Hair follicle dermal papilla cell (primary cell): ENCODE results near the gene DPH6. TPM values are rescaled to one million over a fixed set of nuclear protein-coding genes. Genes with fewer than 3 reads are reported as not detected.

Source experiments
- small RNA-seq: library from RNA; depleted of rRNA; stranded (forward); fragments of <200 nt; gene quantifications from one replicate; pipeline ENCODE3, GENCODE V24; 2012
- total RNA-seq: library from RNA; depleted of rRNA; stranded (reverse); fragments of >200 nt; gene quantifications from 2 replicates; pipeline ENCODE4 v1.2.3, GENCODE V29; 2012

Gene DPH6, protein sequence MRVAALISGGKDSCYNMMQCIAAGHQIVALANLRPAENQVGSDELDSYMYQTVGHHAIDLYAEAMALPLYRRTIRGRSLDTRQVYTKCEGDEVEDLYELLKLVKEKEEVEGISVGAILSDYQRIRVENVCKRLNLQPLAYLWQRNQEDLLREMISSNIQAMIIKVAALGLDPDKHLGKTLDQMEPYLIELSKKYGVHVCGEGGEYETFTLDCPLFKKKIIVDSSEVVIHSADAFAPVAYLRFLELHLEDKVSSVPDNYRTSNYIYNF
- total RNA-seq, result 9.0 and 15.6 TPM in 2 replicates

GRCh38 chr15:35545824-35546510 is at the start of gene DPH6:
Gene DPH6, minus strand, starts transcription at chr15:35546165. Its CDS starts 24 bp downstream, at chr15:35546141.

Small RNAs within 50 kb of the gene (small RNA-seq; reads per million reads assigned to genes)
- not detected for gene AC019288.1
- not detected for gene MIR3942
